H1 (cell line): ENCODE measurements around the gene GLTPD2. TPM values are rescaled to one million over a fixed set of nuclear protein-coding genes. Genes with fewer than 3 reads are reported as not detected.
A peak's percentile ranks its signal among the peaks of the same experiment; 100 is the strongest.

ENCODE experiments used
- ASH2L ChIP-seq: fragments of 200-600, 300-600 bp; sonication (generic); IDR thresholded peaks from one replicate; pipeline ENCODE4 v1.7.1; 2017; ENCODE audit warnings: low read length
- BCL11A ChIP-seq, 2 experiments: IDR thresholded peaks; one replicate each; pipeline ENCODE4 v1.6.1; 2011; ENCODE audit warnings: low read depth in 2 of 2, low read length in 2 of 2, mild to moderate bottlenecking in 2 of 2
- CHD2 ChIP-seq: IDR thresholded peaks from 2 replicates; pipeline ENCODE4 v1.6.1; 2012; ENCODE audit warnings: low read length, improper control_type of control experiment
- CTBP2 ChIP-seq: IDR thresholded peaks from 2 replicates; pipeline ENCODE4 v1.7.0; 2011; ENCODE audit warnings: borderline replicate concordance, mild to moderate bottlenecking, moderate library complexity, mixed read lengths, low read length; ENCODE audit not compliant: insufficient read depth, insufficient read length
- KDM4A ChIP-seq: IDR thresholded peaks from one replicate; pipeline ENCODE4 v1.7.1; 2012; ENCODE audit warnings: low read depth, mild to moderate bottlenecking, moderate library complexity, low read length, inconsistent platforms; ENCODE audit not compliant: severe bottlenecking
- KDM5A ChIP-seq: fragments of 200-600 bp; IDR thresholded peaks from 2 replicates; pipeline ENCODE4 v1.7.1; 2012; ENCODE audit warnings: mild to moderate bottlenecking, low read length, inconsistent platforms, mixed read lengths
- TAF1 ChIP-seq: IDR thresholded peaks from 2 replicates; pipeline ENCODE4 v1.6.1; 2011; ENCODE audit warnings: mild to moderate bottlenecking, low read depth, low read length
- polyA plus RNA-seq, 7 experiments: library from polyadenylated mRNA; depleted of rRNA in 3 of 7; stranded (reverse) in 5 of 7; unstranded in 2 of 7; fragments of >200 nt in 5 of 7; fragments of 200-250 nt in 2 of 7; gene quantifications; 1 replicate in 5 of 7; 2 replicates in 1 of 7; 4 replicates in 1 of 7; pipeline versions ENCODE4 v1.2.1 to v1.2.3, GENCODE V29; 2011 to 2013; ENCODE audit warnings: missing spikeins in 2 of 7, mixed read lengths in 2 of 7
- total RNA-seq: library from RNA; stranded (reverse); fragmentation: NEBNext Ultra II Directional; extraction: Animal tissue kit (Norgen Biotek cat#: 25700); gene quantifications from 2 replicates; pipeline ENCODE4 v1.2.1, GENCODE V29; 2021
- TF ChIP-seq, protein P1 (sequence below): fragments of 300-600 bp; sonication (generic); IDR thresholded peaks from 2 replicates; pipeline ENCODE4 v1.7.1; 2012; ENCODE audit warnings: low read length, moderate library complexity, mild to moderate bottlenecking, inconsistent platforms; ENCODE audit not compliant: insufficient replicate concordance
- TF ChIP-seq, protein P2 (sequence below): IDR thresholded peaks from 2 replicates; pipeline ENCODE4 v1.6.1; 2011; ENCODE audit warnings: low read length, improper control_type of control experiment

The GLTPD2 gene
- total and polyA plus RNA-seq, 2 of the 8 experiments (the other 6 are each of a cell fraction or from before 2014, with no cell fraction given): not detected

DNA sequence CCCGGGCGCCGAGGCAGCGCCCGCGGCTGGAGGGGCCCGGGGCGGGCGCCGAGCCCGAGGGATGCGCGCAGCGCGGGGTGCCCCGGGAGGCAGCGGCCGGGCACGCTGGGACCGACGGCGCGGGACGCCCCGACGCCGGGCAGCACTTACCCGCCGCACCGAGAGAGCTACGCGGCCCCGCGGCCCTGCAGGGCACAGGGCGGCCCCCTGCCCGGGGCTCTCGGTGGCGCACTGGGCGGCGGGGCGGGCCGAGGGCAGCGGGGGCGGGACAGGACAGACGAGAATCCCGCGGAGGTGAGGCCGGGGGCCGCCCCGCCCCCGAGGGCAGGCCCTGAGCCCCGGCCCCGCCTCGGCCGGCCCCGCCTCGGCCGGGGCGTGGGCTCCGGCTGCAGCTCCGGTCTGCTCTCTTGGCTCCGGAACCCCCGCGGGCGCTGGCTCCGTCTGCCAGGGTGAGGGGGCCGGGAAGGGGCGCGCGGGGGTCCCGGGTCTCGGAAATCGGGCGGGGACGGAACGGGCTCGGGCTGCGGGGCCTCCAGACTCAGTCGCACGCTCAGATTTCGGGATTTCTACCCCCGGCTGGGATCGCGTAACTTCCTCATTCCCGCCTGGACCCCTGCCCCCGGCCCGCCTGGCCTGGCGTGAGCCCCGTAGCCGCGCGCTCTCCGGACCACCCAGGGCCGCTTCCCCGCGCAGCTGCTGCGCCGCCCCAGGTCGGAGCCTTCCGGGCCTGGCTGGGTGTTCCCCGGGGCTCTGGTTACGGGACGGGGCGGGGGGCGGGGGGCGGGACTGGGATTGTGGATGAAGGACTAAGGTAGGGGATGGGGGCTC, 18.2 kb downstream of the GLTPD2 start, which contains the start of gene PLD2 (continued):
- TF ChIP-seq, protein P1, sequence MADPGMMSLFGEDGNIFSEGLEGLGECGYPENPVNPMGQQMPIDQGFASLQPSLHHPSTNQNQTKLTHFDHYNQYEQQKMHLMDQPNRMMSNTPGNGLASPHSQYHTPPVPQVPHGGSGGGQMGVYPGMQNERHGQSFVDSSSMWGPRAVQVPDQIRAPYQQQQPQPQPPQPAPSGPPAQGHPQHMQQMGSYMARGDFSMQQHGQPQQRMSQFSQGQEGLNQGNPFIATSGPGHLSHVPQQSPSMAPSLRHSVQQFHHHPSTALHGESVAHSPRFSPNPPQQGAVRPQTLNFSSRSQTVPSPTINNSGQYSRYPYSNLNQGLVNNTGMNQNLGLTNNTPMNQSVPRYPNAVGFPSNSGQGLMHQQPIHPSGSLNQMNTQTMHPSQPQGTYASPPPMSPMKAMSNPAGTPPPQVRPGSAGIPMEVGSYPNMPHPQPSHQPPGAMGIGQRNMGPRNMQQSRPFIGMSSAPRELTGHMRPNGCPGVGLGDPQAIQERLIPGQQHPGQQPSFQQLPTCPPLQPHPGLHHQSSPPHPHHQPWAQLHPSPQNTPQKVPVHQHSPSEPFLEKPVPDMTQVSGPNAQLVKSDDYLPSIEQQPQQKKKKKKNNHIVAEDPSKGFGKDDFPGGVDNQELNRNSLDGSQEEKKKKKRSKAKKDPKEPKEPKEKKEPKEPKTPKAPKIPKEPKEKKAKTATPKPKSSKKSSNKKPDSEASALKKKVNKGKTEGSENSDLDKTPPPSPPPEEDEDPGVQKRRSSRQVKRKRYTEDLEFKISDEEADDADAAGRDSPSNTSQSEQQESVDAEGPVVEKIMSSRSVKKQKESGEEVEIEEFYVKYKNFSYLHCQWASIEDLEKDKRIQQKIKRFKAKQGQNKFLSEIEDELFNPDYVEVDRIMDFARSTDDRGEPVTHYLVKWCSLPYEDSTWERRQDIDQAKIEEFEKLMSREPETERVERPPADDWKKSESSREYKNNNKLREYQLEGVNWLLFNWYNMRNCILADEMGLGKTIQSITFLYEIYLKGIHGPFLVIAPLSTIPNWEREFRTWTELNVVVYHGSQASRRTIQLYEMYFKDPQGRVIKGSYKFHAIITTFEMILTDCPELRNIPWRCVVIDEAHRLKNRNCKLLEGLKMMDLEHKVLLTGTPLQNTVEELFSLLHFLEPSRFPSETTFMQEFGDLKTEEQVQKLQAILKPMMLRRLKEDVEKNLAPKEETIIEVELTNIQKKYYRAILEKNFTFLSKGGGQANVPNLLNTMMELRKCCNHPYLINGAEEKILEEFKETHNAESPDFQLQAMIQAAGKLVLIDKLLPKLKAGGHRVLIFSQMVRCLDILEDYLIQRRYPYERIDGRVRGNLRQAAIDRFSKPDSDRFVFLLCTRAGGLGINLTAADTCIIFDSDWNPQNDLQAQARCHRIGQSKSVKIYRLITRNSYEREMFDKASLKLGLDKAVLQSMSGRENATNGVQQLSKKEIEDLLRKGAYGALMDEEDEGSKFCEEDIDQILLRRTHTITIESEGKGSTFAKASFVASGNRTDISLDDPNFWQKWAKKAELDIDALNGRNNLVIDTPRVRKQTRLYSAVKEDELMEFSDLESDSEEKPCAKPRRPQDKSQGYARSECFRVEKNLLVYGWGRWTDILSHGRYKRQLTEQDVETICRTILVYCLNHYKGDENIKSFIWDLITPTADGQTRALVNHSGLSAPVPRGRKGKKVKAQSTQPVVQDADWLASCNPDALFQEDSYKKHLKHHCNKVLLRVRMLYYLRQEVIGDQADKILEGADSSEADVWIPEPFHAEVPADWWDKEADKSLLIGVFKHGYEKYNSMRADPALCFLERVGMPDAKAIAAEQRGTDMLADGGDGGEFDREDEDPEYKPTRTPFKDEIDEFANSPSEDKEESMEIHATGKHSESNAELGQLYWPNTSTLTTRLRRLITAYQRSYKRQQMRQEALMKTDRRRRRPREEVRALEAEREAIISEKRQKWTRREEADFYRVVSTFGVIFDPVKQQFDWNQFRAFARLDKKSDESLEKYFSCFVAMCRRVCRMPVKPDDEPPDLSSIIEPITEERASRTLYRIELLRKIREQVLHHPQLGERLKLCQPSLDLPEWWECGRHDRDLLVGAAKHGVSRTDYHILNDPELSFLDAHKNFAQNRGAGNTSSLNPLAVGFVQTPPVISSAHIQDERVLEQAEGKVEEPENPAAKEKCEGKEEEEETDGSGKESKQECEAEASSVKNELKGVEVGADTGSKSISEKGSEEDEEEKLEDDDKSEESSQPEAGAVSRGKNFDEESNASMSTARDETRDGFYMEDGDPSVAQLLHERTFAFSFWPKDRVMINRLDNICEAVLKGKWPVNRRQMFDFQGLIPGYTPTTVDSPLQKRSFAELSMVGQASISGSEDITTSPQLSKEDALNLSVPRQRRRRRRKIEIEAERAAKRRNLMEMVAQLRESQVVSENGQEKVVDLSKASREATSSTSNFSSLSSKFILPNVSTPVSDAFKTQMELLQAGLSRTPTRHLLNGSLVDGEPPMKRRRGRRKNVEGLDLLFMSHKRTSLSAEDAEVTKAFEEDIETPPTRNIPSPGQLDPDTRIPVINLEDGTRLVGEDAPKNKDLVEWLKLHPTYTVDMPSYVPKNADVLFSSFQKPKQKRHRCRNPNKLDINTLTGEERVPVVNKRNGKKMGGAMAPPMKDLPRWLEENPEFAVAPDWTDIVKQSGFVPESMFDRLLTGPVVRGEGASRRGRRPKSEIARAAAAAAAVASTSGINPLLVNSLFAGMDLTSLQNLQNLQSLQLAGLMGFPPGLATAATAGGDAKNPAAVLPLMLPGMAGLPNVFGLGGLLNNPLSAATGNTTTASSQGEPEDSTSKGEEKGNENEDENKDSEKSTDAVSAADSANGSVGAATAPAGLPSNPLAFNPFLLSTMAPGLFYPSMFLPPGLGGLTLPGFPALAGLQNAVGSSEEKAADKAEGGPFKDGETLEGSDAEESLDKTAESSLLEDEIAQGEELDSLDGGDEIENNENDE: no peak
- TF ChIP-seq ASH2L (peak; percentile 21), CHD2 (peak; percentile 81), KDM4A (peak; percentile 27), TAF1 (peak; percentile 37; the same call in 1 of the 2 replicates), BCL11A (IDR thresholded peaks at IDR 0.05; ENCODE audit: low read depth in 2 of 2, low read length in 2 of 2) (no peak), CTBP2 (no peak), KDM5A (no peak)
- TF ChIP-seq, protein P2, sequence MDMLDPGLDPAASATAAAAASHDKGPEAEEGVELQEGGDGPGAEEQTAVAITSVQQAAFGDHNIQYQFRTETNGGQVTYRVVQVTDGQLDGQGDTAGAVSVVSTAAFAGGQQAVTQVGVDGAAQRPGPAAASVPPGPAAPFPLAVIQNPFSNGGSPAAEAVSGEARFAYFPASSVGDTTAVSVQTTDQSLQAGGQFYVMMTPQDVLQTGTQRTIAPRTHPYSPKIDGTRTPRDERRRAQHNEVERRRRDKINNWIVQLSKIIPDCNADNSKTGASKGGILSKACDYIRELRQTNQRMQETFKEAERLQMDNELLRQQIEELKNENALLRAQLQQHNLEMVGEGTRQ: no peak
